ES-I3 (cell line): ENCODE results near the gene FLVCR1.

Experiments used
- H3K36me3 ChIP-seq: 2 replicates; pipeline ENCODE4 v1.6.1; 2013; ENCODE audit warnings: mild to moderate bottlenecking, low read length, control low read depth, moderate library complexity; ENCODE audit not compliant: insufficient read depth
- H3K4me1 ChIP-seq: 2 replicates; pipeline ENCODE4 v1.6.1; 2013; ENCODE audit warnings: mild to moderate bottlenecking, control low read depth, low read length; ENCODE audit not compliant: insufficient read depth
- H3K9ac ChIP-seq: 2 replicates; pipeline ENCODE4 v1.6.1; 2013; ENCODE audit warnings: low read depth, mild to moderate bottlenecking, low read length, moderate library complexity
- H3K9me3 ChIP-seq: 2 replicates; pipeline ENCODE4 v1.6.1; 2013; ENCODE audit warnings: mild to moderate bottlenecking, low read length, moderate library complexity; ENCODE audit not compliant: control insufficient read depth, insufficient read depth

The FLVCR1 gene

DNA sequence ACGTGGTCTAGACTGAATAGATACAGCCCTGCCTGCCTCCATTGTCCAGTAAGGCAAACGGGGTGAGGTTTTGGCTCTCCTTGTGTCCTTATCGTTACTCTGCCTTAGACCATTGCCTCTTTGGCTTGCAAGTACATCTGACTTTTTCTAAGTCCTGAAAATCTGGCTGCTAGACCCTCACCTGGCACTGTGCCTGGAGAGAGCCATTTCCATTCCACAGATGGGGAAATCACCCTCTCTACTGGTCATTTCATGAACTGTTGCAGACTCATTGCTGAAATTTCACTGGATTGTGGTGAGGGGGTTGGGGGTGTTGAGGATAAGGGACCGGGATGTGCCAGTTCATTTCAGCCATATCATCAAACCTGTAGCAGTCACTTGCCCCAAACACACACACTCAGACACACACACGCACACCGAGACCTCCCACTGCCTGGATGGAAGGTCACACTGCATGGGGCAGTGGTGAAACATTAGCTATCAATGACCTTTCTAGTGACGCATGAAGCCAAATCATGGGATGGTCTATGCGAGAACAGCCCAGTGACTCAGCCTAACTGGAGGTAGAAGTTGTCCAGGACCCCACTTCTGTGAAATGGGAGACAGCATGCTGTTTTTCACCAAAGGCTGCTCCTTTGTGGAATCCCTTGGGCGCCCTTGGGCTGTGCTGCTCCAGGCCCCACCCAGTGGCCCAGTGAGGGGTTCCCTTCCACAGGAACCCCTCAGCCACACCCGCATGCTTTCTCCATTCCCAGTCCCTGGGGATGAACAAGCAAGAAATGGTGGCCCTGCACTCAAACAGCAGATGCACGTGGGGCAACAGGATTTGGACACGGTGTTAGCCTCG, 57.4 kb downstream of the FLVCR1 start:
- H3K9ac ChIP-seq = peak overlapping the region; percentile 72
- no peaks in the 10 kb centered on the region for H3K9me3 ChIP-seq
- peaks cover 25% of the 10 kb centered on the region for H3K4me1 ChIP-seq
- H3K36me3 ChIP-seq = no peaks in the 10 kb centered on the region; the same call in 1 of the 2 replicates

- Histone ChIP-seq H3K4me1 (peaks cover 25% of the 10 kb centered on the region), H3K9ac (peak overlapping the region; percentile 72), H3K9me3 (no peaks in the 10 kb centered on the region), H3K36me3 (no peaks in the 10 kb centered on the region; the same call in 1 of the 2 replicates)
Measured at GRCh38 chr1:212916481-212917133, 58.5 kb downstream of the FLVCR1 start.

DNA sequence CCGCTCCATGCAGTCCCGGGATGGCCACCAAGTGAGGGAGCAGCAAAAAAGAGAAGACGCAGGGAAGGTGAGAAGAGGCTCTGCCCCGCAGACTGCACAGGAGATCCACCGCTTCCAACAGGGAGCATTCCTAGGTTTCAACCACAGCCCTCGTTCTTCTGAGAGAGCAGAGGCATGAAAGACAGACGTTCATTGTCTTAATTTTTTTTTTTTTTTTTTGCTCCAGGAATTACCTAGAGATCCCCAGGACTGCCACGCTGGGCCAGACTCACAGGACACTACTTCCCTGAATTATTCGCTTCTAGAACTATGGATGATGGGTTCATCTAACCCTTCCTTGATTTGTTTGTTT, 59.0 kb downstream of the FLVCR1 start:
- Histone ChIP-seq H3K9ac (peak overlapping the region; percentile 72), H3K4me1 (peaks cover 25% of the 10 kb centered on the region), H3K36me3 (no peaks in the 10 kb centered on the region; the same call in 1 of the 2 replicates), H3K9me3 (no peaks in the 10 kb centered on the region)

DNA sequence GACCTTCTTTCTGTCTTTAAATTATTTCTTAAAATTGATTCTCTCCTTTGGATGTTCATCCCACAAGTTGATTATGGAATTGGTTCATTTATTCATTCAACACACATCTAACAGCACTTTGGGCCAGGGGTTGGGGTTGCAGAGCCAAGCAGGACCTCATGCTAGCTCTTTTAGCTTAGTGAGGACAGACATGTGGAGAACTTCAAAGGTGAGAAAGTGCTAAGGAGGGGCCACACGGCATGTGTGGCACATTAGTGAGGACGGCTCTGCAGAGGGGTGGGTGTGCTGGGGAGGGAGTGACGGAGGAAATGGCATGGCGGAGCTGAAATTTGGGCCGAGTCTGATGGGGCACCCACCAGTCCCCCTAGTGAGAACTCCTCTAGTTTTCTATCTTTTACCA, 59.8 kb downstream of the FLVCR1 start:
- Histone ChIP-seq H3K4me1 (peaks cover 25% of the 10 kb centered on the region), H3K9ac (peak overlapping the region; percentile 72), H3K36me3 (no peaks in the 10 kb centered on the region; the same call in 1 of the 2 replicates), H3K9me3 (no peaks in the 10 kb centered on the region)

GRCh38 chr1:212918824-212919223, 60.7 kb downstream of the FLVCR1 start:
- H3K9me3 ChIP-seq = no peaks in the 10 kb centered on the region
- peaks cover 25% of the 10 kb centered on the region for H3K4me1 ChIP-seq
- H3K9ac ChIP-seq = no peak overlapping the region; the same call in 1 of the 2 replicates
- no peaks in the 10 kb centered on the region; the same call in 1 of the 2 replicates for H3K36me3 ChIP-seq

- Histone ChIP-seq H3K36me3 (no peaks in the 10 kb centered on the region; the same call in 1 of the 2 replicates), H3K4me1 (peaks cover 16% of the 10 kb centered on the region), H3K9me3 (no peaks in the 10 kb centered on the region), H3K9ac (no peak overlapping the region)
Measured at GRCh38 chr1:212920246-212920645, 62.2 kb downstream of the FLVCR1 start.

DNA sequence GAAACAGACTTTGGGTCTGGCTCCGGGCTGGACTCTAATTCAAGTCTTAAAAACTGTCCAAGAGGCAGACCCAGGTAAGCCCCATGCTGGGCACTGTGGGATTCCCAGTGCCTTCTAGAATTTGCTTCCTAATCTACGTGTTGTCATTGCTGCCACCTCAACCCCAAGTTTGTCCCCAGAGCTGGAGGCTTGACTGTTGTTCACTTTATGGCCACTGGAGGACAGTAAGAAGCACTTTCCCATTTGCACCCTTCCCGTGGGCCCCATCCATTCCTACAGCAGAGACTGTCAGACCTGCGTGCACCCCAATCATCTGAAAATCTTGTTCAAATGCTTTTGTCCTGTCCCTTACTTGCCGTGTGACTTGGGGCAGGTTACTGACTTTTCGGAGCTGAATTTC, 62.8 kb downstream of the FLVCR1 start:
- Histone ChIP-seq H3K9ac (no peak overlapping the region), H3K4me1 (peaks cover 12% of the 10 kb centered on the region), H3K9me3 (no peaks in the 10 kb centered on the region), H3K36me3 (no peaks in the 10 kb centered on the region; the same call in 1 of the 2 replicates)

DNA sequence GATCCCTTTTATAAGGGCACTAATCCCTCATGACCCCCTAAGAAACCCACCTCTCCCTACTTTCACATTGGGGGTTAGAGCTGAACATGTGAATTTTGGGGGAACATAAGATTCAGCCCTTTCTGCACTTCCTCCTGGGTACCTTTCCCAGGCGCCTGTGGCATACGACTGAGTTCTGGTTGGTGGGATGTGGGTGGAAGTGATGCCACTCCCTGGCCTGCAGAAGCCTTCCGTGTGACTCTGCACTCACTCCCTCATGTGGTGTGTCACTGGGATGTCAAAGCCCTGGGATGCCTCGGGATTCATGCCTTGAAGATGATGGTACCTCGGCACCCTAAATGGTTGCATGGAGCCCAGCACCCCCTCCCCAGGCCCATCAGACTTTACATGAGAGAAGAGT, 63.9 kb downstream of the FLVCR1 start:
- H3K36me3 ChIP-seq = no peaks in the 10 kb centered on the region; the same call in 1 of the 2 replicates
- peaks cover 12% of the 10 kb centered on the region for H3K4me1 ChIP-seq
- no peaks in the 10 kb centered on the region for H3K9me3 ChIP-seq
- no peak overlapping the region for H3K9ac ChIP-seq

DNA sequence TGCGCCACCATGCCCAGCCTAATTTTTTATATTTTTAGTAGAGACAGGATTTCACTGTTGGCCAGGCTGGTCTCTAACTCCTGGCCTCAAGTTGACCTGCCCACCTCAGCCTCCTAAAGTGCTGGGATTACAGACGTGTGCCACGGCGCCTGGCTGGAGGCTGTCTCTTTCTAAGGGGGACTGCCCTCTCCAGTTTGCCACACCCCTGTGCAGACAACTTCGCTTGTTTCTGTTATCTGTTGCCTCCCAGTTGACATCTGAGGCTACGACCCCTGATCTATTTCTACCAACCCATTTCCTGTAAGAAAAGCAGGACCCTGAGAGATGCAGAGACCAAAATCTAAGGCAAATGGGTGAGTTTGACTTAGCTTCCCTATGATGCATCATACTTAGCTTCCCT, 68.3 kb downstream of the FLVCR1 start:
- H3K36me3 ChIP-seq = no peaks in the 10 kb centered on the region
- no peak overlapping the region for H3K9ac ChIP-seq
- H3K9me3 ChIP-seq = no peaks in the 10 kb centered on the region
- H3K4me1 ChIP-seq = peaks cover 14% of the 10 kb centered on the region

- Histone ChIP-seq H3K9me3 (no peaks in the 10 kb centered on the region), H3K4me1 (peaks cover 19% of the 10 kb centered on the region), H3K9ac (no peak overlapping the region), H3K36me3 (no peaks in the 10 kb centered on the region)
Measured at GRCh38 chr1:212928323-212929291, 70.5 kb downstream of the FLVCR1 start.

- Histone ChIP-seq H3K4me1 (peaks cover 22% of the 10 kb centered on the region), H3K9ac (no peak overlapping the region), H3K36me3 (no peaks in the 10 kb centered on the region), H3K9me3 (no peaks in the 10 kb centered on the region)
Measured at GRCh38 chr1:212930986-212931678, 73.1 kb downstream of the FLVCR1 start.

GRCh38 chr1:212933815-212934471, 75.9 kb downstream of the FLVCR1 start:
- H3K9ac ChIP-seq = no peak overlapping the region
- peaks cover 9% of the 10 kb centered on the region for H3K4me1 ChIP-seq
- no peaks in the 10 kb centered on the region for H3K9me3 ChIP-seq
- no peaks in the 10 kb centered on the region for H3K36me3 ChIP-seq

- Histone ChIP-seq H3K4me1 (peaks cover 9% of the 10 kb centered on the region; the same call in 1 of the 2 replicates), H3K36me3 (no peaks in the 10 kb centered on the region), H3K9ac (no peak overlapping the region), H3K9me3 (no peaks in the 10 kb centered on the region; the same call in 1 of the 2 replicates)
Measured at GRCh38 chr1:212935387-212935981, 77.4 kb downstream of the FLVCR1 start.
